HuH-7 (cell line): ENCODE measurements around the gene TRMT10A.
"Not testable (repeated sequence)": the region's sequence is repeated elsewhere in the genome, so short reads cannot be mapped to it uniquely, and the experiment has no call there.

Experiments used
- DNase-seq: peaks from one replicate; pipeline ENCODE4 v3.0.0; 2011; ENCODE audit warnings: low spot score

TRMT10A gene

GRCh38 chr4:99552872-99553271 is 11.0 kb downstream of the TRMT10A start:
- DNase-seq, result no peak

DNA sequence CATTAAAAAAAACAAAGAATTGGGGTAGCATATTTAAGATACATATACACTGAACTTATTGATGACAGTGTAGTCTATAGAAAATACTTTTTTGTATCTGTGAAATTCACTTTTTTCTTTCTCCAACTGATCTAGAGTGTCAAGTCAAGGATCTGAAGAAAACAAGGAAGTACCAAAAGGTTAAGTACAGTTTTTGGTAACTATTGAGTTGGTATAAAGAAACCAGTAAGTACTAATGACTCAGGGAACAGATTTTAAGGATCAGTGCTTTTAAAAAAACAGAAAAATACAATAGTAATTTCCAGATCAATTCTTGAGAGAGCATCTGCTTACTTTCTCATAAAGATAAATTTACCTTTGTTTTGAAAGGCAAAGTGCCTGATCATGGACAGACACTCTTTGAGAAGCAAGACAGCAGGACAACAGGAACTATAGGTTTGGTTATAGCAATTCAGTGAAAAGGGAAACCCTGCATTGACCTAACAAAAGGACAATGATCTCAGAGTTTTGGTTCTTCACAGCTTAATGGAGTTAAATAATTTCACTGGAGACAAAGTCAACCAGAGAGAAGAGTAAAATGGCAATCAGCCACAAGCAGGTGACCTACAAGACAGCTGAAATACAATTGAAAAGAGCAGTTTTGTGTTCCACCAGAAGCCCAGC is 23.4 kb downstream of the TRMT10A start:
- DNase-seq, result no peak

DNA sequence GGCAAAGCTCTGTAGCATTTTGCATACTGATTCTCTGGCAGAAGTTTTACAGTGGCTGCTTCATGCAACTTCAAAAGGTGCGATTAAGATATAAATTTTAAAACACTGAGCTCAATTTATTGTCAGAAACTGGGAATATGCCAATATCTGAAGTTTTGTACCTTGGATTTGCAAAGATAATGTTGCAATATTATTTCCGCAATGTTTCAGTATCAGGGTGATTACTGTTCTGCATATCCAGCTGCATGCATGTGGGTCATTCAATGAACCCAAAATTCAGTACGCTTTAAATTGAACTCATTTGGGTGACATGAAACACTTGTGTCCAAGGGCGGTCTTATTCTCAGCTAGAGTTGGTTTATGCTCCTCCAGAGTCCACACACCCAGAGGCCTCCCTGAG is 26.2 kb downstream of the TRMT10A start:
- DNase-seq, result no peak

DNA sequence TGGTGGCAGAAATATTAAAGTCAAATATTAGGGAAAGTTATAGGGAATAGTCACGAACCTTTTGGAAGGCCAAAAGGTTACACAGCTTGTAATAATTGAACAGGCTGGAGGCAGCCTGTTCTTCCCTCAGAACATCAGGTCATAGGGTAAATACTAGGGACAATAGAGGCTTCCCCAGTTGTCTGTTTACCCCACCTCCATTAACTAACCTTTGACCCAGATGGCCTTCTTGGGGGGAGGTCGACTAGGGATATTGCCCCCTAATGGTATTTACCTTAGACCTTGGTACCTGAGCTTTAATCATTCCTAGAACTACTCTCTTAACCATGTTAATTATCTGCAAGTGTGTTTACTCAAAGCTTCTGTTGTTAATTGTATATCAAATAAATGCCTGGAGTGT is 27.0 kb downstream of the TRMT10A start:
- DNase-seq, result no peak

- no peak for DNase-seq
Observed at GRCh38 chr4:99536271-99536670, 27.6 kb downstream of the TRMT10A start.

GRCh38 chr4:99534699-99535098 is 29.1 kb downstream of the TRMT10A start:
- DNase-seq, result not testable (repeated sequence)

DNA sequence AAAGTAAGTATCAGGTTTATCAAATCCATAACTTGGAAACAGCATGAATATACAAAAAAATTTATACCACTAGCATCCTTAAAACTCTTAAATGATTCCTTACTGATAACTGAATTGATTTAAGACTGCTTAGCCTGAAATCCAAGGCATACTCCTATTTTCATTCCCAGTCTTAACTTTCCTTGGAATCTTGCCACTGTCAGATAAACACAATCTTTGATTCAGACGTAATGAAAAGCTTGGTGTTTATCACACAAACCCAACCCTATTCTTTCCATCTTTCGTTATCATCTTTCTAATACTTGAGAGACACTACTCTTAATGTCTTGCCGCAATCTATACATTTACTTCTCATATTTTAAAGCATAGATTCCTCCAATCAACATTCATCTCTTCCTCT is 33.9 kb downstream of the TRMT10A start:
- no peak for DNase-seq

DNA sequence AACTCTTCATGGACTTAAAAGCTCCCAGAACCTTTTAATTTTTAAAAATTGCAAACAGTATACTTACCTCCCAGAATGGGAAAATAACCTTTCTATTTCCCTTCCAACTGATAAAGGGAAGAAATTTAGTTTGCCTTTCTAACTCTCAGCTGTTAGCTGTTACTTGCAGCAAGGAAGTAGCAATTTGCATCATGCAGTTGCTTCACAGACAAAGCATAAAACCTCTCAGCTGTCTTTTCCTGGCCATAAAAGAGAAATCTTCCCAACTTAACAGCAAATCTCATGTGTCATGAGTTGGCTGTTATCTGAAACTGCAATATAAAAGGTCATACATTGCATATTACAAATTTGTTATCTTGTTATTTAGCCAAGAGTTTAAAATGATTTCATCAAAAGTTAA is 34.6 kb downstream of the TRMT10A start:
- DNase-seq, result no peak

DNA sequence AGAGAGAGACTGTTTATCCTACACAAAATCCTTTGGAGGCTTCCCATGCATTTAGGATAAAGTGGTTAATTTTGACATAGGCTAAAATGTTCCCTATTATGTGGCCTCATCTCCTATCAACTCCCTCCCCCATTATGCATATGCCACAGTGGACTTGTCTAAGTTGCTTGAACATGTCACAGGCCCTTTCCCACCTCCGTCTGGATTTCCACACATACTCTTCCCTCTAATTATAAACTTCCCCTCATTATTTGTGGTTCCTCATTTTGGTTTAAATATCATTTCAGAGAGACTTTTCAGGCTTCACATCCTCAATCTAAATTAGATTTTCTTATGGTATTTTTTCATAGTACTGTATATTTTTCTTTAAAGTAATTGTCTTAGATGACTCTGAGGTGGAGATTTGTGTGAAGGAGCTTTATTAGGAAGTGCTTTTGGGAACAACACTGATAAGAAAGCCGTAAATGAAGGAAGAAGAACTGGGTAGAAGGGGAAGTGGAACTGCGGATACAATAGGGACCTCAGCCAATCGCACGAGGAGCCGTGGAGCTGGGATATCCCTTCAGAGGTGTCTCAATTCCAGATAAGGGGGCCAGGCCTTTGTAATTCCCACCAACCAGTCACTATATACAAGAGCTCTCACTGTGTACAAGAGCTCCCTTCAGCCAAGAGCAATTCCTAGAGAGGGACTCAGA is 45.1 kb downstream of the TRMT10A start:
- DNase-seq, result no peak

GRCh38 chr4:99510721-99511120 is 53.1 kb downstream of the TRMT10A start, which contains the start of gene C4orf17:
C4orf17 (plus strand) TSS chr4:99511021; CDS start chr4:99513082, 2,061 bp downstream.
- DNase-seq, result no peak

DNA sequence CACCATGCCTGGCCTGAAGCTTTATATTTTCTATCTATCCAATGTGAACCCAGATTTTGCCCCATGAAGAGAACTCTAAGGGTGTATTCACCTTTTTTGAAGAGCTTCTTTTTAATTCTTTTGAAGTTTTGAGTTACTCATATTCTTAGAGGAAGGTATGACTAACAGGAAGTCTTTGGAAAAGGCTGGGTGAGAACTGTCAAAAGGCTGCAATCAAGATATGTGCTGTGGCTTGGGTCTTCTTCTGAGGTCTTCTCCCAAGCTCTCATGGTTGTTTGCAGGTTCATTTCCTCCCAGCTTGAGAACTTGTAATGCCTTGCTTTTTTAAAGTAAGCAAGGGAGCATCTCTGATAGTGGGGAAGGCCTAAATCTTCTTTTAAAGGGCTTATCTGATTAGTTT is 56.1 kb downstream of the TRMT10A start:
- no peak for DNase-seq

GRCh38 chr4:99507349-99507748 is 56.5 kb downstream of the TRMT10A start:
- DNase-seq, result no peak

- DNase-seq, result no peak
Observed at GRCh38 chr4:99506781-99507180, 57.1 kb downstream of the TRMT10A start.

DNA sequence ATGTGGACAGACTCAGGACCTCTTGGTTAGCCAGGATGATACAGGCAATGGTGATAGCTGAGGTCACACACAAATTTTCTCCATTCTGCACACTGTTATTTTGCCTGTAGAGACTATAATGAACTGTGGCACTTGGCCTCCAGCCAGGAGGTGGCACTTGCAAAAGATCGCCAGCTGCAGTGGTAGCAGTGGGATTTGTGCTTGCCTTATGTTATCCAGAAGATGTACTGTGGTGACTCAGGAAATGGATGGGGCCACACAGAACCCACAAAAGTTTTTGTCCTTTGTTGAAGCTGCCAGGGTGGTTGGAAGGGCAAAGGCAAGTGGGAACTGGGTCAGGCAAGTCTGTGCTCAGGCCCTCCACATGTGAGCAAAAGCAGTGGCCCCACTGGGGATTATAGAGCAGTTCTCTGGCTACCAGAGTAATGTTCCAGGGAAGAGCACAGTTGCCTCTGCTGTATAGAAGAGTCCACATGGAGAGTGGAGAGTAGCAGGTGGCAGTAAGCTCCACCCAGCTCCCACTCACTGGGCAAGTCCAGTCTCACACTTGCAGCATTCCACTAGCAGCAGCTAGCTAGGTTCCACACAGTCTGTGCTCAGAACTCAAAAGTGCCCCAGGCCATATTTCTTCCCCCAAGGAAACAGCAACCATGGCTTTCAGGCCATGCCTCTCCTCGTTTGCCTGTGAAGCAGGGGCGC is 58.9 kb downstream of the TRMT10A start:
- DNase-seq, result no peak
